WTC11 (cell line): Measurements from ENCODE around the gene RPS6KC1. TPM values are rescaled to one million over a fixed set of nuclear protein-coding genes. Genes with fewer than 3 reads are reported as not detected.

ENCODE experiments used
- CREB1 ChIP-seq: sonication (generic); formaldehyde crosslinking; IDR thresholded peaks from 2 replicates; pipeline ENCODE4 v1.8.0; 2023; ENCODE audit warnings: mild to moderate bottlenecking, missing genetic modification reagents
- E2F4 ChIP-seq: sonication (generic); formaldehyde crosslinking; IDR thresholded peaks from 2 replicates; pipeline ENCODE4 v1.8.1; 2022; ENCODE audit warnings: low read depth, mild to moderate bottlenecking, moderate library complexity, missing genetic modification reagents, borderline replicate concordance
- ELF4 ChIP-seq: sonication (generic); formaldehyde crosslinking; IDR thresholded peaks from 2 replicates; pipeline ENCODE4 v1.8.1; 2022; ENCODE audit warnings: low read depth, mild to moderate bottlenecking, moderate library complexity, missing genetic modification reagents
- EMX1 ChIP-seq: fragments of 250-450 bp; sonication (Bioruptor Pico); IDR thresholded peaks from 2 replicates; pipeline ENCODE4 v1.8.0; 2021; ENCODE audit warnings: mild to moderate bottlenecking
- FOXJ3 ChIP-seq: sonication (generic); formaldehyde crosslinking; IDR thresholded peaks from 2 replicates; pipeline ENCODE4 v1.9.0; 2021; ENCODE audit warnings: missing genetic modification reagents, mild to moderate bottlenecking, borderline replicate concordance
- FOXP4 ChIP-seq: sonication (generic); formaldehyde crosslinking; IDR thresholded peaks from 2 replicates; pipeline ENCODE4 v1.8.0; 2022; ENCODE audit warnings: mild to moderate bottlenecking, missing genetic modification reagents
- GABPB1 ChIP-seq: sonication (generic); formaldehyde crosslinking; IDR thresholded peaks from 2 replicates; pipeline ENCODE4 v1.8.1; 2023; ENCODE audit warnings: mild to moderate bottlenecking, missing genetic modification reagents
- GTF2I ChIP-seq: fragments of 250-450 bp; sonication (Bioruptor Pico); conservative IDR thresholded peaks from 2 replicates; pipeline ENCODE4 v1.4.0; 2021; ENCODE audit warnings: mild to moderate bottlenecking
- HMGXB4 ChIP-seq: sonication (generic); formaldehyde crosslinking; IDR thresholded peaks from 2 replicates; pipeline ENCODE4 v1.8.1; 2023; ENCODE audit warnings: mild to moderate bottlenecking, moderate library complexity, missing genetic modification reagents
- JUN ChIP-seq: sonication (generic); formaldehyde crosslinking; IDR thresholded peaks from 2 replicates; pipeline ENCODE4 v1.8.0; 2023; ENCODE audit warnings: mild to moderate bottlenecking, missing genetic modification reagents
- KAT7 ChIP-seq: sonication (generic); formaldehyde crosslinking; IDR thresholded peaks from 2 replicates; pipeline ENCODE4 v1.8.1; 2023; ENCODE audit warnings: missing genetic modification reagents, mild to moderate bottlenecking, borderline replicate concordance
- MLX ChIP-seq: sonication (generic); formaldehyde crosslinking; IDR thresholded peaks from 2 replicates; pipeline ENCODE4 v1.8.1; 2023; ENCODE audit warnings: mild to moderate bottlenecking, missing genetic modification reagents, moderate library complexity
- MYBL2 ChIP-seq: sonication (generic); formaldehyde crosslinking; IDR thresholded peaks from 2 replicates; pipeline ENCODE4 v1.8.1; 2023; ENCODE audit warnings: mild to moderate bottlenecking, moderate library complexity, missing genetic modification reagents
- NFE2L1 ChIP-seq: sonication (generic); formaldehyde crosslinking; IDR thresholded peaks from 2 replicates; pipeline ENCODE4 v1.8.1; 2023; ENCODE audit warnings: missing genetic modification reagents
- NR3C1 ChIP-seq: sonication (generic); formaldehyde crosslinking; conservative IDR thresholded peaks from 2 replicates; pipeline ENCODE4 v1.8.1; 2023; ENCODE audit warnings: low read depth, mild to moderate bottlenecking, missing genetic modification reagents
- PRRX2 ChIP-seq: fragments of 250-450 bp; sonication (Bioruptor Pico); IDR thresholded peaks from 2 replicates; pipeline ENCODE4 v1.8.0; 2021; ENCODE audit warnings: mild to moderate bottlenecking
- SOX15 ChIP-seq: fragments of 250-450 bp; sonication (Bioruptor Pico); IDR thresholded peaks from 2 replicates; pipeline ENCODE4 v1.9.0; 2021; ENCODE audit warnings: mild to moderate bottlenecking
- USF1 ChIP-seq: sonication (generic); formaldehyde crosslinking; IDR thresholded peaks from 2 replicates; pipeline ENCODE4 v1.8.0; 2022; ENCODE audit warnings: mild to moderate bottlenecking, missing genetic modification reagents
- ZBTB21 ChIP-seq: sonication (generic); formaldehyde crosslinking; IDR thresholded peaks from 2 replicates; pipeline ENCODE4 v1.8.1; 2023; ENCODE audit warnings: mild to moderate bottlenecking, missing genetic modification reagents, borderline replicate concordance
- ZMAT4 ChIP-seq: fragments of 250-450 bp; sonication (Bioruptor Pico); IDR thresholded peaks from 2 replicates; pipeline ENCODE4 v1.9.0; 2021; ENCODE audit warnings: mild to moderate bottlenecking
- ZNF219 ChIP-seq: sonication (generic); formaldehyde crosslinking; IDR thresholded peaks from 2 replicates; pipeline ENCODE4 v1.8.0; 2023; ENCODE audit warnings: missing genetic modification reagents, mild to moderate bottlenecking, borderline replicate concordance
- ZNF281 ChIP-seq: sonication (generic); formaldehyde crosslinking; IDR thresholded peaks from 2 replicates; pipeline ENCODE4 v1.8.0; 2023; ENCODE audit warnings: mild to moderate bottlenecking, missing genetic modification reagents
- ZNF396 ChIP-seq: fragments of 250-450 bp; sonication (Bioruptor Pico); IDR thresholded peaks from 2 replicates; pipeline ENCODE4 v1.8.0; 2021; ENCODE audit warnings: mild to moderate bottlenecking, moderate library complexity, borderline replicate concordance
- ZNF512 ChIP-seq: sonication (generic); formaldehyde crosslinking; IDR thresholded peaks from 2 replicates; pipeline ENCODE4 v1.8.1; 2022; ENCODE audit warnings: missing genetic modification reagents, borderline replicate concordance
- ZSCAN18 ChIP-seq: fragments of 250-450 bp; sonication (Bioruptor Pico); IDR thresholded peaks from 2 replicates; pipeline ENCODE4 v2.1.2; 2022; ENCODE audit warnings: mild to moderate bottlenecking, moderate library complexity
- total RNA-seq: library from RNA; stranded (reverse); gene quantifications from 3 replicates; pipeline ENCODE4 v1.2.3, GENCODE V29; 2021

RPS6KC1 gene
- total RNA-seq, 1 experiment from 2014 or later: 17.4 TPM

- TF ChIP-seq FOXJ3 (no peak), HMGXB4 (CRISPR knock-in tag) (peak; percentile 71; the same call in 1 of the 2 replicates), MLX (CRISPR knock-in tag) (no peak), ZNF281 (no peak), E2F4 (no peak), EMX1 (no peak), ZSCAN18 (no peak), NR3C1 (CRISPR knock-in tag) (no peak), KAT7 (CRISPR knock-in tag) (peak; percentile 95; the same call in 1 of the 2 replicates), GABPB1 (CRISPR knock-in tag) (peak; percentile 18; the same call in 1 of the 2 replicates), ZNF512 (CRISPR knock-in tag) (no peak), ZNF396 (CRISPR knock-in tag) (no peak), ELF4 (CRISPR knock-in tag) (no peak), NFE2L1 (no peak), USF1 (no peak; the same call in 1 of the 2 replicates), FOXP4 (peak; percentile 66; the same call in 1 of the 2 replicates), ZNF219 (CRISPR knock-in tag) (0 out of 2 replicates have a peak, but pooled peaks have one; percentile 37), ZMAT4 (no peak), SOX15 (CRISPR knock-in tag) (no peak), GTF2I (CRISPR knock-in tag) (no peak), CREB1 (0 out of 2 replicates have a peak, but pooled peaks have one; percentile 47), JUN (CRISPR knock-in tag) (0 out of 2 replicates have a peak, but pooled peaks have one; percentile 33), ZBTB21 (CRISPR knock-in tag) (no peak), MYBL2 (CRISPR knock-in tag) (peak; percentile 65; the same call in 1 of the 2 replicates), PRRX2 (CRISPR knock-in tag) (no peak)
Measured at GRCh38 chr1:213015099-213016050, 35.7 kb upstream of the RPS6KC1 start, which contains the start of gene ANGEL2 (continued).
